Amniotic stem cell (primary cell): Measurements from ENCODE around the gene XAF1.
"Not testable (repeated sequence)": the region's sequence is repeated elsewhere in the genome, so short reads cannot be mapped to it uniquely, and the experiment has no call there.

Experiments used
- DNase-seq: peaks from one replicate; lab custom pipeline; 2025; lab: John Stamatoyannopoulos, UW

XAF1 gene

DNA sequence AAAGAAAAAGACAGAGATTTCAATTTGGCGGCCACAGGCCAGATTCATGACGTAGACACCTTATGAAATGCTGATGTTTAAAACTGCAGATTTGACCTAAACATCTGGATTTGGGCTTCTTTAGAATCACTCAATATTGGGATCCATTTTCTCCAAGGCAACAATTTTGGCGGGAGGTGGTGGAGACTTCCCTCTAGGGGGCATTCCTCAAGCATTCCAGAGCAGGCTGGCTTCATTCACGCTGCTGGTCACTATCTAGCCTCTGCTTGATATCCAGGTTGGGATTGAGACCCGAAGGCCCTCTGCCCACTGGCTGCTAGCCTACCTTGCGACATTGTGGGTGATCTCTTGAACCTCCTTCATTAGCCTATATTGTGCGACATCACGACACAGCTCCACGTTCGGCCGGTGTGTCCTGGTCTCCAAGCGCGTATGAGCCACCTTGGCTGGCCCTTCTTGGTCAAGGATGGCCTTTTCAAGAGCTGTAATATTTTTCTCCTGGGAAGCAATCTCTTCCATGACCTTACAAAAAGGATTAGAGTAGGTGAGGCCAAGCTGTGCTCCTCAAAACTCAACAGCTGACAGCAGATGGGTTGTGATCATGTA is 44.7 kb downstream of the XAF1 start:
- DNase-seq: no peak

DNA sequence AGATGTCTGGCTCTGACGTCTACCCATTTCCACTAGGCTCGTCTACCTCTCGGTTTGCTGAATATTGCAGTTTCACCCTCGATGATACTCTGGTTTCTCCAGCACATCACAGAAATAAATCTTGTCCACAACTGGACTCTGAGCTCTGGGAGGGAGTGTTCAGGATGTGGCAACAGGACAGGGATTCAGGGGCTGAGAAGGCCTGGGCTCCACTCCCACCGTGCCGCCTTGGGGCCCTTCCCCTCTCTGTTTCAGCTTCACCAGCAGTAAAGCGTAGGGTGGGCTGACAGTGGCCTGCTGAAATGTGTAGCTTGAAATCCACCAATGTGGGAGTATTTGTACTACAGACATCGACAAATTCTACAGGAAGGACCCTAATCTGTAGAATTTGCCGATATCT is 55.7 kb downstream of the XAF1 start:
- DNase-seq: no peak

DNA sequence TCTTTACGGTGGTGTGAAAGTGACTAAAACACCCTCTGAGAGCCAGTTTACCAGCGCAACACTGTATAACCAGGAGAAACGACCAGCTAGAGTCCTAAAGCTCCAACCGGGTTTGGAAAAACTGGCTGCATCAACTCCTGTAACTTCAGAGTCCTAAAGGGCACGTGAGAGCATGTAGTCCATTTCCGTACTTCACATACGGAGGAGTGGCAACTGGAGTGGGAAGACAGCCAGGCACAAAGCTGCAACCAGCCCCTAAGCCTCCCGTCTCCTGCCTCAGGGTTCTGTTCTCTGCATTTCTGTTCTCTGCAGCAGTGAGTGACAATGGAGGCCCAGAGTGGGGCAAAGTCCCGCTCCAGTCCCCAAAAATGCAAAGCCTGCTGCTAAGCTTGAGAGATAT is 56.4 kb downstream of the XAF1 start:
- DNase-seq: no peak

DNA sequence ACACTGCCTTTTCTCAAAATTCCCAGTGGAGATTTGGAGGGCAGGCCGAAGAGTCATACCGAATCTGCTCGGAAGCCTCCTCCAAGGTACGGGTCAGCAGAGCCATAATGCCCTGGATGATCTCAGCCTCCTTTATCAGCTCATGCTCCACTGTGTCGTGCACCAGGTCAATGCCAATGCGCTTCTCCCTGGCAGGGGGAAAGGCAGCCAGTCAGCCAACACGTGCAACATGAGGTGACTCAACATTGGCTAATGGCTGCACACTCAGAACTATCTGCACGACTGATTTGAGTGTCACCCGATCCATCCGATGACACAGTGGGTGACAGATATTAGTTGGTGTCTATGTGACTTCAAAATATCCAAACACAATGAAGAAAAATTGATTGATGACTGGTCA is 59.9 kb downstream of the XAF1 start:
- DNase-seq: no peak

DNA sequence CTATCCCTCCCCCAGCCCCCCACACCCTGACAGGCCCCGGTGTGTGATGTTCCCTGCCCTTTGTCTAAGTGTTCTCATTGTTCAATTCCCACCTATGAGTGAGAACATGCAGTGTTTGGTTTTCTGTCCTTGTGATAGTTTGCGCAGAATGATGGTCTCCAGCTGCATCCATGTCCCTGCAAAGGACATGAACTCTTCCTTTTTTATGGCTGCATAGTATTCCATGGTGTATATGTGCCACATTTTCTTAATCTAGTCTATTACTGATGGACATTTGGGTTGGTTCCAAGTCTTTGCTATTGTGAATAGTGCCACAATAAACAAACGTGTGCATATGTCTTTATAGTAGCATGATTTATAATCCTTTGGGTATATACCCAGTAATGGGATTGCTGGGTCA is 60.5 kb downstream of the XAF1 start:
- not testable (repeated sequence) for DNase-seq

DNA sequence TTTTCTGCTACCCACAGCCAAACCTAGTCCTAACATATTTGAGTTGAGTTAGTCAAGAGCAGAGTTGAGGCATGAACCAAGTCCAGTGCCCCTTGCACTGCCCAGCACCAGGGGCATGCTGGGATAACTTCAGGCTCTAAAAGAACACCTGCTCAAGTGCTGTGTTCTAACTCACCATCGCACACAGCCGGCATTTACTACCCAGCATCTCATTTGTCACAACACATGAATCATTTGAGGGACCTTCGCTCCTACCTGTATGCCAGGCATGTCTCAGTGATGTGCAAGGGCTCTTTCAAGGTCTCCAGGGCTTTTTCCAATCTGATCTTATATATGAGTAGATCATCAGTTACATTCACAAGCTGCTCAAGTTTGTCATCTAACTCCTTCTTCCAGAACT is 63.1 kb downstream of the XAF1 start:
- no peak for DNase-seq

DNA sequence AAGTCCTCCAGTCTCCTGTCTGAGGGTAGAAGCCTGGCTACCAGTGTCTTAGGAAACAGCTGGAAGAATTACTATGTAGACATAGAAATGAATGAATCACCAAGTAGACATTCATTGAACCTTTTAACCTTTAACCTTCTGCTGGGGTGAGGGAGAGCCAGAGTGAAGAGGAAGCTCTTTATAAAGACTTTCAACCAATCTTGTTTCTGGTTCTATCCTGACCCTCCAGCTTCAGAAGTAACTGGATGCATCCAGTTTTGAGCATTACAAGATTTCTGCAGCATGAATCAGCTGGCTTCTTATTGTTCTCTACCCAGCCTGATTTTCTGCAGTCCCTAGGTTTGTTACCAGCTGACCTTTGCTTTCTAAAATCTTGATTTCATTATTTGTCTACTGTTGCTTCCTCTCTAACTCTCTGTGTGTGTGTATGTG is 67.2 kb downstream of the XAF1 start:
- no peak for DNase-seq
